Left lung (tissue), 10 donors: Measurements from ENCODE around the gene PNPO. TPM values are rescaled to one million over a fixed set of nuclear protein-coding genes. Genes with fewer than 3 reads are reported as not detected.
"Not testable (repeated sequence)": the region's sequence is repeated elsewhere in the genome, so short reads cannot be mapped to it uniquely, and the experiment has no call there.

Experiments used
- ATAC-seq: fragments of 200-7000 bp; cut with Tn5 transposase; one replicate; pipeline ENCODE4 v1.9.1; 2020; ENCODE audit warnings: moderate library complexity
- DNase-seq, 4 donors: peaks; one replicate each; pipeline ENCODE4 v3.0.0-alpha.2; 2013 to 2020
- H3K27ac ChIP-seq, 2 donors: fragments of 200-600 bp; sonication (generic) in 1 of 2; one replicate each; pipeline versions ENCODE4 v1.5.0 to v1.8.0; 2020 to 2021
- H3K27me3 ChIP-seq, 2 donors: fragments of 200-600 bp; sonication (generic) in 1 of 2; one replicate each; pipeline versions ENCODE4 v1.5.0 to v1.8.0; 2020 to 2021
- H3K36me3 ChIP-seq, 2 donors: fragments of 200-600 bp; sonication (generic) in 1 of 2; one replicate each; pipeline versions ENCODE4 v1.5.0 to v1.8.0; 2020 to 2021
- H3K4me1 ChIP-seq, 2 donors: fragments of 200-600 bp; one replicate each; pipeline ENCODE4 v1.8.0; 2021
- H3K4me3 ChIP-seq, 2 donors: fragments of 200-600 bp; sonication (generic) in 1 of 2; one replicate each; pipeline versions ENCODE4 v1.5.0 to v1.8.0; 2020 to 2021; ENCODE audit warnings: mild to moderate bottlenecking in 1 of 2
- H3K9me3 ChIP-seq, 2 donors: fragments of 200-600 bp; sonication (generic) in 1 of 2; one replicate each; pipeline versions ENCODE4 v1.5.0 to v1.8.0; 2020 to 2021
- intact Hi-C, 2 donors: fragments of 100-400 bp; cut with DNase I; formaldehyde crosslinking; loops; one replicate each; pipeline versions ENCODE4 v1.11.2 to v1.14.2; 2022
- polyA plus RNA-seq, 6 donors: library from polyadenylated mRNA; unstranded; fragments of 120-200 nt; gene quantifications; one replicate each; pipeline ENCODE4 v1.2.1, GENCODE V29; 2013; ENCODE audit not compliant: insufficient read length in 6 of 6
- total RNA-seq, 2 donors: library from RNA; stranded (reverse); fragmentation: NEBNext Ultra II Directional; extraction: Animal tissue kit (Norgen Biotek cat#: 25700); gene quantifications; one replicate each; pipeline ENCODE4 v1.2.1, GENCODE V29; 2021
- TF ChIP-seq, protein P1 (sequence below), 2 donors: fragments of 200-600 bp; sonication (generic) in 1 of 2; IDR thresholded peaks; one replicate each; pipeline versions ENCODE4 v1.5.0 to v1.8.0; 2021; ENCODE audit warnings: antibody characterized with exemption in 2 of 2
- donor health status: DM: no; HTN: yes; CAD: no.
- donor health status: DM: no; HTN: no; CAD: no.

PNPO gene
- total and polyA plus RNA-seq, 8 donors: 10.7 to 40.0 (median 13.0) TPM

GRCh38 chr17:47927821-47928400, 13.5 kb upstream of the PNPO start:
- ATAC-seq (no peak), DNase-seq (no peak)
- H3K9me3 ChIP-seq: no peaks in the 10 kb centered on the region
- no peak overlapping the region for H3K27ac ChIP-seq
- intact Hi-C loops: no loop called here
- H3K36me3 ChIP-seq: peaks cover 0 to 75% of the 10 kb centered on the region in 2 donors
- TF ChIP-seq, protein P1, sequence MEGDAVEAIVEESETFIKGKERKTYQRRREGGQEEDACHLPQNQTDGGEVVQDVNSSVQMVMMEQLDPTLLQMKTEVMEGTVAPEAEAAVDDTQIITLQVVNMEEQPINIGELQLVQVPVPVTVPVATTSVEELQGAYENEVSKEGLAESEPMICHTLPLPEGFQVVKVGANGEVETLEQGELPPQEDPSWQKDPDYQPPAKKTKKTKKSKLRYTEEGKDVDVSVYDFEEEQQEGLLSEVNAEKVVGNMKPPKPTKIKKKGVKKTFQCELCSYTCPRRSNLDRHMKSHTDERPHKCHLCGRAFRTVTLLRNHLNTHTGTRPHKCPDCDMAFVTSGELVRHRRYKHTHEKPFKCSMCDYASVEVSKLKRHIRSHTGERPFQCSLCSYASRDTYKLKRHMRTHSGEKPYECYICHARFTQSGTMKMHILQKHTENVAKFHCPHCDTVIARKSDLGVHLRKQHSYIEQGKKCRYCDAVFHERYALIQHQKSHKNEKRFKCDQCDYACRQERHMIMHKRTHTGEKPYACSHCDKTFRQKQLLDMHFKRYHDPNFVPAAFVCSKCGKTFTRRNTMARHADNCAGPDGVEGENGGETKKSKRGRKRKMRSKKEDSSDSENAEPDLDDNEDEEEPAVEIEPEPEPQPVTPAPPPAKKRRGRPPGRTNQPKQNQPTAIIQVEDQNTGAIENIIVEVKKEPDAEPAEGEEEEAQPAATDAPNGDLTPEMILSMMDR (IDR thresholded peaks at IDR 0.05): no peak
- H3K4me3 ChIP-seq: no peak overlapping the region
- H3K4me1 ChIP-seq: no peaks in the 10 kb centered on the region
- no peaks in the 10 kb centered on the region for H3K27me3 ChIP-seq

DNA sequence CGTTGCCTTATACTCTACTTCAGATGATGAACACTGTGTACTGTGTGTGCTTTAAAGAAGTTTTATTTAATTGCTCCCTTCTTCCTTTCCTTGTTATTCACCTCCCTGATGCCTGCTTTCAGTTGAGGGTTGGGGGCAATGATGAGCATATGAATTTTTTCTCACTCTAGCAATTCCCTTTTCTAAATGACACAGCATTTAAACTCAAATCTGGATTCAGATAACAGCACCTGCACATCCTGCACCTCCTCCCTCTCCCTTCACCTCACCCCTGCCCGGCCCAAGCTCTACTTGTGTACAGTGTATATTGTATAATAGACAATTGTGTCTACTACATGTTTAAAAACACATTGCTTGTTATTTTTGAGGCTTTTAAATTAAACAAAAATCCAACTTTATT, 13.0 kb upstream of the PNPO start:
- no peak overlapping the region for H3K27ac ChIP-seq
- intact Hi-C loops: no loop called here
- H3K9me3 ChIP-seq: no peaks in the 10 kb centered on the region
- no peak overlapping the region for H3K4me3 ChIP-seq
- H3K27me3 ChIP-seq: no peaks in the 10 kb centered on the region
- no peaks in the 10 kb centered on the region for H3K4me1 ChIP-seq
- DNase-seq (no peak), ATAC-seq (no peak)
- TF ChIP-seq, protein P1 (IDR thresholded peaks at IDR 0.05): no peak
- H3K36me3 ChIP-seq: peaks cover 0 to 70% of the 10 kb centered on the region in 2 donors

GRCh38 chr17:47929218-47930000, 12.0 kb upstream of the PNPO start:
- TF ChIP-seq, protein P1 (IDR thresholded peaks at IDR 0.05): no peak
- Histone ChIP-seq H3K4me3 (no peak overlapping the region), H3K4me1 (no peaks in the 10 kb centered on the region), H3K27ac (no peak overlapping the region), H3K9me3 (no peaks in the 10 kb centered on the region), H3K27me3 (no peaks in the 10 kb centered on the region), H3K36me3 (peaks cover 0 to 60% of the 10 kb centered on the region in 2 donors)
- intact Hi-C loops: no loop called here
- ATAC-seq (no peak), DNase-seq (no peak)

- intact Hi-C loops: no loop called here
- no peaks in the 10 kb centered on the region for H3K27me3 ChIP-seq
- H3K27ac ChIP-seq: no peak overlapping the region
Measured at GRCh38 chr17:47931848-47932247, 9.5 kb upstream of the PNPO start.

DNA sequence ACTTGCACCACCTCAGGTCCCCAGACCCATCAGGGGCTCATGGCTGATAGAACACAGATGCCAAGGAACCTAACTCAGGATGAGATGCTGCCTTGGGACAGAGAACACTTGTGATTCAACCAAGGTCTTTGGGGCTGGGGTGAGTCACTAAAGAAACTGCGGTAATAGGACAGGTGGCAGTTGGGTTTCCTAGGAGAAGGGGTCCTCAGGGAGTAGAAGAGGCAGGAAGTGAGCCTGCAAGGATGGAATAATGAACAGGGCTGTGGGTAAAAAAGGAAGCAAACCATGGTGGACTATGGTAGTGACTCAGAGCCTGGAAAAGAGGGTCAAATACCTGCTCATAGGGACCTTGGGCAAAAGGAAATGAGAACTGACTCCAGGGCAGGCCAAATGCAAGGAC, 6.5 kb upstream of the PNPO start:
- Histone ChIP-seq H3K4me1 (no peaks in the 10 kb centered on the region), H3K27me3 (no peaks in the 10 kb centered on the region), H3K4me3 (no peak overlapping the region), H3K27ac (no peak overlapping the region), H3K9me3 (no peaks in the 10 kb centered on the region), H3K36me3 (peaks cover 0 to 5% of the 10 kb centered on the region in 2 donors)
- ATAC-seq (no peak), DNase-seq (no peak)
- intact Hi-C loops: no loop called here
- TF ChIP-seq, protein P1 (IDR thresholded peaks at IDR 0.05): no peak

More at GRCh38 chr17:47931848-47932247, 9.5 kb upstream of the PNPO start:
- DNase-seq (no peak), ATAC-seq (no peak)
- TF ChIP-seq, protein P1 (IDR thresholded peaks at IDR 0.05): no peak
- Histone ChIP-seq H3K36me3 (peaks cover 0 to 35% of the 10 kb centered on the region in 2 donors), H3K9me3 (no peaks in the 10 kb centered on the region), H3K4me1 (no peaks in the 10 kb centered on the region), H3K4me3 (no peak overlapping the region)

- H3K9me3 ChIP-seq, H3K27me3 ChIP-seq, intact Hi-C loops, H3K27ac ChIP-seq, H3K36me3 ChIP-seq, DNase-seq, H3K4me3 ChIP-seq, H3K4me1 ChIP-seq, ATAC-seq: not testable (repeated sequence)
Measured at GRCh38 chr17:47935468-47935867, 5.9 kb upstream of the PNPO start.
